Effector memory CD4-positive, alpha-beta T cell (primary cell): ENCODE measurements around the gene FRZB.

Experiments
- DNase-seq, 3 donors: peaks; one replicate each; pipeline ENCODE4 v3.0.0-alpha.2; 2020
- H3K27ac ChIP-seq: 2 replicates; pipeline ENCODE4 v1.7.0; 2013; ENCODE audit warnings: mild to moderate bottlenecking, low read length, moderate library complexity; ENCODE audit not compliant: insufficient read depth, poor library complexity, severe bottlenecking
- H3K27me3 ChIP-seq: replicated peaks from 2 replicates; pipeline ENCODE4 v1.7.0; 2013; ENCODE audit warnings: mild to moderate bottlenecking, low read length; ENCODE audit not compliant: insufficient read depth, control insufficient read depth, poor library complexity, severe bottlenecking
- H3K36me3 ChIP-seq: 2 replicates; pipeline ENCODE4 v1.7.0; 2013; ENCODE audit warnings: mild to moderate bottlenecking, low read length, moderate library complexity; ENCODE audit not compliant: control insufficient read depth, insufficient read depth
- H3K4me1 ChIP-seq: 2 replicates; pipeline ENCODE4 v1.7.0; 2013; ENCODE audit warnings: low read length, mild to moderate bottlenecking; ENCODE audit not compliant: control insufficient read depth, insufficient read depth, poor library complexity, severe bottlenecking
- H3K4me3 ChIP-seq: 2 replicates; pipeline ENCODE4 v1.7.0; 2013; ENCODE audit warnings: low read length, low read depth, mild to moderate bottlenecking; ENCODE audit not compliant: insufficient read depth, poor library complexity, severe bottlenecking
- H3K9me3 ChIP-seq: 2 replicates; pipeline ENCODE4 v1.7.0; 2013; ENCODE audit warnings: mild to moderate bottlenecking, low read length, moderate library complexity; ENCODE audit not compliant: control insufficient read depth

FRZB gene

DNA sequence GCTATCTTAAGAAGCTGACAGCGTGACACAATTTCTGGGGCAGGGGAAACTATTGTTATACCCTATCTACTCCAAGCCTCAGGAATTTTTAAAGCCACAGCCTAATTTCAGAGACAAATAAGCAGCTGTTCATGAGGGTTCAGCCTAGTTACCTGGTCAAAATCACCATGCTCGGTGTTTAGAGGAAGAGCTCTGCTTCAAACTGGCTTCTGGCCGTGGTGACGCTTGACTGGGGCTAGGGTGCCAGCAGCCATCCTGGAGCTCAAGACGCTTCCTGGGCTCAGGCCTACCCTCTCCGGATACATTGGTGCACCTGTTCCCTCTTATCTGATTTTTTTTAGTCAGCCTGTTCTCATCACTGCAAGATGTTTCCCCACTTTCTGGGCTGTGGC lies 41.7 kb downstream of the FRZB start:
- Histone ChIP-seq H3K9me3 (no peaks in the 10 kb centered on the region), H3K36me3 (no peaks in the 10 kb centered on the region), H3K27me3 (no peaks in the 10 kb centered on the region), H3K4me3 (no peak overlapping the region), H3K4me1 (no peaks in the 10 kb centered on the region), H3K27ac (no peak overlapping the region)
- no peak for DNase-seq

DNA sequence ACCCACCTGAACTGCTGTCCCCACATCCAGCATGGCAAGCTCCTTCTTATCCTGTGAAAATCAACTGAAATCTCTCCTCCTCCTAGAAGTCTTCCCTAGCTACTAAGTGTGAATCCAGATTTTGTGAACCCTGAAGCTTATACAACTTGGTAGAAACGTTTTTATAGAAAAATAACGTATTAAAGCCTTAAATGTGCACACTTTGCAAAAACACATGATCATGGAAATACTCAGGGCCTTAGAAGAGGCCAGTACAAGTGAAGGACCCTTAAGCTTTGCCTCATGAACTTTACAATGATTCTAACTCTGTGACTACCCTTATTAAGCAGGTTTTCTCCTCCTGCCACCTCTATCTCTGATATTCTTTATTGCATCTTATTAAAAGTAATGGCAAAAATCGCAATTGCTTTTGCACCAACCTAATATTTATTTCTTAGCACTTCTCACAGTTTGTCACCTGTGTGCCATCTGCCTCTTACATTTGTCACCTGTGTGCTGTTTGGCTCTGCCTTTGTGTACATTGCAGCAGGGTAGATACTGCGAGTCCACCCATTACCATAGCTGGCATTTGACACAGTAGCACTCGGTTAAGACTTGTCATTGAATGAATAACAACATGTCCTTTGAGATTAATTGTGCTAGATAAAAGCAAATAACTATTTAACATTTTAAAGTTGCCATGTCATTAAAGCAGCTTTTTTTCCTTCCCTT lies 42.2 kb downstream of the FRZB start:
- H3K27ac ChIP-seq = no peak overlapping the region
- no peaks in the 10 kb centered on the region for H3K4me1 ChIP-seq
- H3K9me3 ChIP-seq = no peaks in the 10 kb centered on the region
- DNase-seq = no peak
- no peak overlapping the region for H3K4me3 ChIP-seq
- H3K36me3 ChIP-seq = no peaks in the 10 kb centered on the region
- no peaks in the 10 kb centered on the region for H3K27me3 ChIP-seq

DNA sequence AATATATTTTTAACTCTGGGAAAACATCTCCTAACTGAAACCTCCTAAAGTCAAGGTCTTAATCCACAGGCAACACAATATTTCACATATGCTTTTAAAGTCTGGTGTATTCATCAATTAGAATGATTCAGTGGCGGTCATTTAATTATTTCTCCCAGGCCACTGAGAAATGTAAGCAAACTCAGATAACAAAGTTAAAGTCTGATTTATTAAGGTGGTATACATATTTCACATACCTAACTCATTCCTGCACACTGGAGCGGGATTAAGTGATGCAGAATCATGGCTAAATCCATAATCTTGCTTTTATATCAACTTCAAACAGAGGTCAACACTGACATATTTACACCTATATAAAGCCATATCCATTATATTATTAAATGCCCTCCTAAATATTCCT lies 43.7 kb downstream of the FRZB start:
- no peaks in the 10 kb centered on the region for H3K4me1 ChIP-seq
- H3K27me3 ChIP-seq = no peaks in the 10 kb centered on the region
- no peaks in the 10 kb centered on the region for H3K36me3 ChIP-seq
- no peaks in the 10 kb centered on the region for H3K9me3 ChIP-seq
- H3K27ac ChIP-seq = no peak overlapping the region
- DNase-seq = no peak
- H3K4me3 ChIP-seq = no peak overlapping the region

DNA sequence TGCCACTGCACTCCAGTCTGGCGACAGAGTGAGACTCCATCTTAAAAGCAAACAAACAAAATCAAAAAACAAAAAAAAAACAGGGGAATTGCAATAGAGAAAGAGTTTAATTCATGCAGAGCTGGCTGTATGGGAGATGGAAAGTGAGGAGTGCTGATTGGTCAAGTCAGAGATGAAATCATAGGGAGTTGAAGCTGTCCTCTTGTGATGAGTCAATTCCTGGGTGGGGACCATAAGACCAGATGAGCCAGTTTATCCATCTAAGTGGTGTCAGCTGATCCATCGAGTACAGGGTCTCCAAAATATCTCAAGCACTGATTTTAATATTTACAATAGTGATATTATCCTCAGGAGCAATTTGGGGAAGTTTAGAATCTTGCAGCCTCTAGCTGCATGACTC lies 45.3 kb downstream of the FRZB start:
- H3K27ac ChIP-seq = no peak overlapping the region
- H3K9me3 ChIP-seq = no peaks in the 10 kb centered on the region
- H3K36me3 ChIP-seq = no peaks in the 10 kb centered on the region
- no peak for DNase-seq
- no peaks in the 10 kb centered on the region for H3K27me3 ChIP-seq
- no peaks in the 10 kb centered on the region for H3K4me1 ChIP-seq
- no peak overlapping the region for H3K4me3 ChIP-seq

DNA sequence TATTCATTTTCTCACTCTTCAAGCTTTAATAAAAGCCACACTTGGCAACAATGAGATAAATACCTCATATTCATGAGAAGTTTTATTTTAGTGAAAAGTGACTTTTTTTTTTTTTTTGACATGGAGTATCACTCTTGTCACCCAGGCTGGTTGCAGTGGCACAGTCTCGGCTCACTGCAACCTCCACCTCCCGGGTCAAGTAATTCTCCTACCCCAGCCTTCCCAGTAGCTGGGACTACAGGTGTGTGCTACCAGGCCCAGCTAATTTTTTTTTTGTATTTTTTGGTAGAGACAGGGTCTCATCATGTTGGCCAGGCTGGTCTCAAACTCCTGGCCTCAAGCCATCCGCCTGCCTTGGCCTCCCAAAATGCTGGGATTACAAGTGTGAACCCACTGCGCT lies 47.0 kb downstream of the FRZB start:
- Histone ChIP-seq H3K27ac (no peak overlapping the region), H3K36me3 (no peaks in the 10 kb centered on the region), H3K4me3 (no peak overlapping the region), H3K27me3 (no peaks in the 10 kb centered on the region), H3K4me1 (no peaks in the 10 kb centered on the region), H3K9me3 (no peaks in the 10 kb centered on the region)
- DNase-seq = no peak

DNA sequence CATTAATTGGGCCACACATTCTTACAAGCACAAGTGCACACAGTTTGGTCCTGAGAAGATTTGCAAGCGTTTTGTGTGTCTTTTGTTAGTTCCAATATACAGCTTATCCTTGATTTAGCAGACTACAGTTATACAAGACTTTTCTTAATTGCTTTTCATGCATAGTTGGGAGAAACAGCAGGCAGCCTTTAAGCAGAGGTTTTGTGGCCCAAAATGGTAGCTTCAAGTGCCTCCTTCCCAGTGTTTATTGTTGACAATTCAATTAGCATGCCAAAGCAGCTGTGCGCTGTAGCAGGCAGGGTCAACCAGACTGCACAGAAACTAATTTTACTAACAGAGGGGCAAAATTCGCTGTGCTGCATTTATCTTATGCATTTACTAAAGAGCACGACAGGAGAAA lies 47.5 kb downstream of the FRZB start:
- Histone ChIP-seq H3K9me3 (no peaks in the 10 kb centered on the region), H3K27me3 (no peaks in the 10 kb centered on the region), H3K4me3 (no peak overlapping the region), H3K4me1 (no peaks in the 10 kb centered on the region), H3K27ac (no peak overlapping the region), H3K36me3 (no peaks in the 10 kb centered on the region)
- DNase-seq = no peak

DNA sequence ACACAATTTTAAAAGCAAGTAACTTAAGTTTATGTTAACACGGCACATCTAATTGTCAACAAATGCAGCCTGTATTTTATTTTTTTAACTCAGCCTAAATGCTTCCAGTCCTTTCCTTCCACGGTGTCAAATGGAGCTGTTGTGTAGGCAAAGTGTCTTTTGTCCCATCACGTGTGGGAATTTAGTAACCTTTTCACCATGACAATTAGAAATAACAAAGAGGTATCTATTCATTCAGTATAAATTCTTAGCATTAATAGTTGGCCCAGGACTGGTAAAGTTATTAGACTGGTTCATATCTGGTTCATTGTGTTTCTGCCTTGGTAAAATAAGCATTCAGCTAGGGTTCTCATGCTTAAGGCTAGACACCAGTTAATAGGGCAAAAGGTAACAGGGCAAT lies 47.9 kb downstream of the FRZB start:
- Histone ChIP-seq H3K27ac (no peak overlapping the region), H3K4me1 (no peaks in the 10 kb centered on the region), H3K4me3 (no peak overlapping the region), H3K9me3 (no peaks in the 10 kb centered on the region), H3K27me3 (no peaks in the 10 kb centered on the region), H3K36me3 (no peaks in the 10 kb centered on the region)
- DNase-seq = no peak

DNA sequence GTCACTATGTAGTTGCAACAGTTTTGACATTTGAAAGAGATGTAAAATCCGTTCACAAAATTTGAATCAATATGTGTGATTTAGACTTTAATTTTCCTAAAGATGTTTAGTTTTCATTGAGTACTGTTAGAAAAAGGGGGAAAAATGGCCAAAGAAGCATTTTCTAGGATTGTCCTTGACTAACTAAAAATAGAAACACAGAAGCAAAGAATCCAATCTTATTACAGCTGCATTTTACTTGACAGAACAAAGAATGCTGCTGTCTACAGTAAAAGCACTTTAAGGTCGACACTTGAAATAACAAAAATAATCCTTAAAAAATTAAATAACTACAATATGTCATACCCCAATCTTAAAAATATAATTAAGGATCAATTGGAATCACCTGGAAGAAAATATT lies 48.9 kb downstream of the FRZB start:
- Histone ChIP-seq H3K9me3 (no peaks in the 10 kb centered on the region), H3K27ac (no peak overlapping the region), H3K4me1 (no peaks in the 10 kb centered on the region), H3K36me3 (no peaks in the 10 kb centered on the region), H3K27me3 (no peaks in the 10 kb centered on the region), H3K4me3 (no peak overlapping the region)
- DNase-seq = no peak

DNA sequence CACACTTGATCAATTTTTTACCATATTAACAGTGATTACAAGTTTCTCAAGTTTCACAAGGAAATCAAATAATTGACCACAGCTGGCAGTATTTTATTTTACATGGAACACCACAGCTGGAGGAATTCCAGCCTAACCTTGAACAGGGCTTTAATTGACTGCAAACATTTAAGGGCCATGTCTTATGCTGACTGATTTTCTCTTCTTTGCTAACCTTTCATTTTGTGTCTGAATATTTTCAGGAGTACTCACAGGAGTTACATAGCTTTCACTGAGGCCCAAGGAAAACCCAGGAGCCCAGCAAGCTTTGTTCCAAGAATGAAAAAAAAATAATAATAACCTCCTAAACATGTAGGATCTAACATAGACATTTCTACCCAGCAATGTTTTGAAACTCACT lies 49.6 kb downstream of the FRZB start:
- Histone ChIP-seq H3K9me3 (no peaks in the 10 kb centered on the region), H3K4me1 (no peaks in the 10 kb centered on the region), H3K27ac (no peak overlapping the region), H3K27me3 (no peaks in the 10 kb centered on the region), H3K4me3 (no peak overlapping the region), H3K36me3 (no peaks in the 10 kb centered on the region)
- no peak for DNase-seq

DNA sequence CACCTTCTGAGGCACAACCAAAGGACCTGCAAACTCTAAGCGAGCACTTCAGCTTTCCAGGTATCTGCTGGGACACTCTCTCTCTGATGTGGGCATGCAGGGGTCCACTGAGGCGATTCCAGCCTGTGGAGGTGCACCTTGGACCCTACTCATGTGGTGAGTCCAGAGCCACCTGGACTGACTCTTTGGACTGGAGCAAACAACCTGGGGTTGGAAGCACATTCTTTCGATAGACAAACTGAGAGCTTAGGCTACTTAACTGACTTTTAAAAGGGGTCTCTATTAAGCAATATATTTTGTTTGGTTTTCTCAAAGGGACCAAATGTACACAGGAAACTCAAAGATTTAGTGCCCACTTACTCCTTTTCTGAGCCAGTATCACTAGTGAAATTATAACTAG lies 51.6 kb downstream of the FRZB start:
- H3K4me3 ChIP-seq = no peak overlapping the region
- no peaks in the 10 kb centered on the region for H3K27me3 ChIP-seq
- no peaks in the 10 kb centered on the region for H3K36me3 ChIP-seq
- no peaks in the 10 kb centered on the region for H3K9me3 ChIP-seq
- DNase-seq = no peak
- H3K4me1 ChIP-seq = no peaks in the 10 kb centered on the region
- no peak overlapping the region for H3K27ac ChIP-seq
